Fibroblast of villous mesenchyme (primary cell): ENCODE results near the gene ADGRG4. TPM values are rescaled to one million over a fixed set of nuclear protein-coding genes. Genes with fewer than 3 reads are reported as not detected.
A peak's percentile ranks its signal among the peaks of the same experiment; 100 is the strongest.

Source experiments
- DNase-seq: peaks from one replicate; pipeline ENCODE4 v3.0.0-alpha.2; 2010; ENCODE audit warnings: low read depth
- H3K4me3 ChIP-seq: 2 replicates; pipeline ENCODE4 v1.5.1; 2011; ENCODE audit warnings: low read depth, mild to moderate bottlenecking, low read length
- CTCF ChIP-seq: IDR thresholded peaks from 2 replicates; pipeline ENCODE4 v1.5.1; 2012; ENCODE audit warnings: low read depth, mild to moderate bottlenecking, low read length; ENCODE audit not compliant: insufficient read depth
- total RNA-seq: library from RNA; depleted of rRNA; stranded (reverse); fragments of >200 nt; gene quantifications from 2 replicates; pipeline ENCODE4 v1.2.3, GENCODE V29; 2012

Gene ADGRG4
- total RNA-seq, 1 donor: not detected

- H3K4me3 ChIP-seq: no peak overlapping the region
- DNase-seq: no peak
- TF ChIP-seq CTCF: no peak
Observed at GRCh38 chrX:136452614-136453013, 151.9 kb downstream of the ADGRG4 start.

- no peak for TF ChIP-seq CTCF
- H3K4me3 ChIP-seq: no peak overlapping the region
- no peak for DNase-seq
Observed at GRCh38 chrX:136453114-136453513, 152.4 kb downstream of the ADGRG4 start.

GRCh38 chrX:136453771-136454170, 153.0 kb downstream of the ADGRG4 start:
- no peak for TF ChIP-seq CTCF
- DNase-seq: peak; percentile 6
- no peak overlapping the region for H3K4me3 ChIP-seq

GRCh38 chrX:136456133-136456532, 155.4 kb downstream of the ADGRG4 start:
- no peak for DNase-seq

GRCh38 chrX:136457303-136457917, 156.6 kb downstream of the ADGRG4 start:
- no peak for TF ChIP-seq CTCF
- DNase-seq: no peak
- no peak overlapping the region for H3K4me3 ChIP-seq

More at GRCh38 chrX:136456133-136456532, 155.4 kb downstream of the ADGRG4 start:
- no peak for TF ChIP-seq CTCF
- no peak overlapping the region for H3K4me3 ChIP-seq

- no peak for DNase-seq
- no peak for TF ChIP-seq CTCF
- no peak overlapping the region for H3K4me3 ChIP-seq
Observed at GRCh38 chrX:136464589-136464988, 163.8 kb downstream of the ADGRG4 start.

Other genes starting within 250 kb of the ADGRG4 start
- gene FHL1, start 153.4 kb upstream of the ADGRG4 start, total RNA-seq: 69.6 and 104 TPM in 2 replicates
- 14.5 and 19.9 TPM in 2 replicates for gene MAP7D3, start 49.6 kb upstream of the ADGRG4 start, total RNA-seq
- not detected in 2 replicates for gene BRS3, start 187.0 kb downstream of the ADGRG4 start, total RNA-seq
- 29.3 and 35.0 TPM in 2 replicates for gene HTATSF1, start 196.6 kb downstream of the ADGRG4 start, total RNA-seq
- not detected in 2 replicates for gene VGLL1, start 231.3 kb downstream of the ADGRG4 start, total RNA-seq